GM15510 (cell line): ENCODE data around the gene SLAMF8.

ENCODE experiments used
- POLR2A ChIP-seq: IDR thresholded peaks from 3 replicates; pipeline ENCODE4 v1.6.1; 2011; ENCODE audit warnings: borderline replicate concordance; ENCODE audit not compliant: insufficient read length; ENCODE audit errors: extremely low read depth

The SLAMF8 gene

GRCh38 chr1:159831412-159832141 lies 4.9 kb downstream of the SLAMF8 start:
- no peak for TF ChIP-seq POLR2A

- no peak for TF ChIP-seq POLR2A
Observed at GRCh38 chr1:159832309-159832708, 5.6 kb downstream of the SLAMF8 start.

DNA sequence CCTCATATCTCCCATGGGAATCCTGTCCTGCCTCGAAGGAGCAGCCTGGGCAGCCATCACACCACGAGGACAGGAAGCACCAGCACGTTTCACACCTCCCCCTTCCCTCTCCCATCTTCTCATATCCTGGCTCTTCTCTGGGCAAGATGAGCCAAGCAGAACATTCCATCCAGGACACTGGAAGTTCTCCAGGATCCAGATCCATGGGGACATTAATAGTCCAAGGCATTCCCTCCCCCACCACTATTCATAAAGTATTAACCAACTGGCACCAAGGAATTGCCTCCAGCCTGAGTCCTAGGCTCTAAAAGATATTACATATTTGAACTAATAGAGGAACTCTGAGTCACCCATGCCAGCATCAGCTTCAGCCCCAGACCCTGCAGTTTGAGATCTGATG lies 8.7 kb downstream of the SLAMF8 start:
- no peak for TF ChIP-seq POLR2A

DNA sequence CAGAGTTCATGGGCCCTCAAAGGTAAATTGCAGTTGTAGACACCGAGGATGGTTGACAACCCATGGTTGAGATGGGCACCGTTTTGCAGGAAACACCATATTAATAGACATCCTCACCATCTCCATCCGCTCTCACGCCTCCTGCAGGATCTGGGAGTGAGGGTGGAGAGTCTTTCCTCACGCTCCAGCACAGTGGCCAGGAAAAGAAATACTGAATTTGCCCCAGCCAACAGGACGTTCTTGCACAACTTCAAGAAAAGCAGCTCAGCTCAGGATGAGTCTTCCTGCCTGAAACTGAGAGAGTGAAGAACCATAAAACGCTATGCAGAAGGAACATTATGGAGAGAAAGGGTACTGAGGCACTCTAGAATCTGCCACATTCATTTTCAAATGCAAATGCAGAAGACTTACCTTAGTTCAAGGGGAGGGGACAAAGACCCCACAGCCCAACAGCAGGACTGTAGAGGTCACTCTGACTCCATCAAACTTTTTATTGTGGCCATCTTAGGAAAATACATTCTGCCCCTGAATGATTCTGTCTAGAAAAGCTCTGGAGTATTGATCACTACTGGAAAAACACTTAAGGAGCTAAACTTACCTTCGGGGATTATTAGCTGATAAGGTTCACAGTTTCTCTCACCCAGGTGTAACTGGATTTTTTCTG lies 9.3 kb downstream of the SLAMF8 start:
- TF ChIP-seq POLR2A, result no peak

DNA sequence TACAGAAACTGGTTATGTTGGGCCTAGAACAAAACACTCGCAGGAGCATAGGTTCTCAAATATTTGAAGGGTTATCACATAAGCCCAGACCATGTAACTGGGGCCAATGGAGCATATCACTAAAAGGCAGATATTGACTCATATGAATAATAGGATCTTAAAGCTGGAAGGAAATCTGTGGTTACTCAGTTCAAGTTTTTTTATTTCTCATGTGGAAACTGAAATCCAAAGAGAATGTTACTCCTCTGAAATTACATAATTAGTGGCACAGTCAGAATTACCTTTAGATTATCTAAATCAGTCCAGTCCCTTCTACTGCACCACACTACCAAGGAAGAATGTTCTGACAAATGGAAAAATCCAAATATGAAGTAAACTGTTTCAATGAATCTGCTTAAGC lies 12.0 kb downstream of the SLAMF8 start:
- no peak for TF ChIP-seq POLR2A

DNA sequence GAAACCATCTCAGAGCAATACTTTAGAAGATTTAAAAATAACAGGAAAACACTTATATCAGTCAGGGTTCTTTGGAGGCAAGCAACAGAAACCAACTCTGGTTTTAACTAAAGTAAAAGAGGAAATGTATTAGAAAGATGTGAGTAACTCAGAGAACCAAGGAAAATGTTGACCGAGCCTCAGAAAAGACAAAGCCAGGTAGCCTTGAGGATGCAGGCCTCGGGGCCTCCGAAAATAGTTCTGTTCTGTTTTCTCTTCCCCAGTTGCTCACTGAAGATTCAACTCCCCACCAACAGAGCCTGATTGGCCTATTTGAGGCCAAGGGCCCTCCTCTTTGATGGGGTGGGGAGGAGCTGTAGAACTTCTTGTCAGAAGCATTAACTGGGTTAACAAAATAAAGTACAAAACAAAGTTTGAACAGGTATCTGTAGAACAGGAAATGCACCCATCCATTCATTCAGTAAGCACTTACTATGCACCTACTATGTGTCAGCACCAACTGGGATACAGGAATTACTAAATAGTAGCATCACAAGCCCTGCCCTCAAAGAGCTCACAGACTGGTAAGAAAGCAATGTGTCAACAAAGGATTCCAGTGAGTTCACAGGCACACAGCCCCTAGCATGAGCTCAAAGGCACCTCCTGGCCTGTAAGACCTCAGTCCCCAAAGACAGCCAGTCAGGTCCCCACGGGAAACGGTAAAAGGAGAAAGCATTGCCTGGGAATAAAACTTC lies 12.6 kb downstream of the SLAMF8 start:
- TF ChIP-seq POLR2A, result no peak

DNA sequence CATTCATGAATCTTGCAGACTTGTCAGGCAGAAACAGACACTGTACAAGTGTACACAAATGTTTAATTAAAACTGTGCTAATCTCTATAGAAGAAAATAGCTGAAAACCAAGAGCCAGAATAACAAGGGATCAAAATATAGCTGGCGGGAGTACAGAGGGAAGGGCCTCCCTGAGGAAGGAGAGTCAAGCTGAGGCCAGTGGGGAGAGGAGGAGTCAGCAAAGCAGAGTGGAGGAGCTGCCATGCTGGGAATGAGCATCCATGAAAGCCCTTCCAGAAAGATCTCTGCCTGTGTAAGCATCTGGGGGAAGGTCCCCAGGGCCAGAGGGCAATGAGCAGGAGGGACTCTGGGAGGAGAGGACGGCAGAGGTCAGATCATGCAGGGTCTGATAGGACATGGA lies 15.1 kb downstream of the SLAMF8 start:
- no peak for TF ChIP-seq POLR2A

- TF ChIP-seq POLR2A, result no peak
Observed at GRCh38 chr1:159843459-159843858, 16.8 kb downstream of the SLAMF8 start.

GRCh38 chr1:159845751-159846629 lies 19.3 kb downstream of the SLAMF8 start:
- TF ChIP-seq POLR2A, result no peak

GRCh38 chr1:159847231-159847630 lies 20.6 kb downstream of the SLAMF8 start:
- TF ChIP-seq POLR2A, result no peak

DNA sequence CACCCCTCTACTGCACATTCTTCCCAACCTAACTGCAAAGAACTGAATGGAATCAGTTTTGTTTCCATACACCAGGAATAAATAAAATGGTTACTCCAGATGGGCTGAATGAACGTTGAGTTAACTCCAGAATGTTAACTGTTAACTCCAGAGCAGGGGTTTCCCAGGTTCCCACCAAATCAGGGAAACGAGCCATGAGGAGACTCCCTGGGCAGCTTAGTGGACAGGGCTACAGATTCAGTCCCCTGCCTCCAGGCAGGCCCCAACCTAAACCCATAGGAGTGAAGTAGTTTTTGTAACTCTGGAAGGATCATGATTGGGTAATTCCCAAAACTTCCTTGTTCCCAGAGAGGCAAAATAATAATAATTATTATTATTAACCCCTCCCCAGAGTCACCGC lies 21.7 kb downstream of the SLAMF8 start:
- TF ChIP-seq POLR2A, result no peak

DNA sequence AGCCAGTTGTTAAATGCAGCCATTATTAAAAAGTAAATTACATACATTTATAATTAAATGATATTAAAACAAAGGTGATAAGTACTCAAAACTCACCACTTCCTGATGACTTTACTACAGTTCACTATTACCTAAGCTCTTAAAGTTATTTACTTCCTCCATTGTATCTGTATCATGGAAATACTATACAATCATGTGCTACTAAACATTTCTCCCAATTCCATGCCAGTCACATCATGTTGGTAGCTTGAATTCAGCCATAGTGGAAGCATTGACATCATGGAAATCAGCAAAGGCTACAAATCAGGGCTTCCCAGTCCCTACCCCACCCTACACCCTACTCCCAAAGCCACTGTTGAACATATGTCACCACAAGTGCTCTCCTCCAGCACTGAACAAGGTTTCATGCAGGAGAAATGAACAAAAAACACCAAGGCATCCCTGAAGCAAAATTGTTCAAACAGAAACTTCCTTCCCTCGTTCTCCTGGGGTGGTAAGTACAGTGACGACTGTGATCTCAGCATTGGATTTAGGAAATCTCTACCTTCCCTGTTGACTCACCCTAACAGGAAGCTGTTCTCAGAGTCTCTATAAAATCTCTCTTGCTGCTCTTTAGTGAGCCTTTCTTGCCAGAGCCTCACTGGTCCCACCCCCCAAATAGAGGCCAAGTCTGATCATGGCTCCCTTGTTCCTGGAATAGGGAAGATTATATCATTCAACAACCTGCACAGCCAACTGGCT lies 23.1 kb downstream of the SLAMF8 start:
- TF ChIP-seq POLR2A, result no peak

GRCh38 chr1:159851407-159851806 lies 24.7 kb downstream of the SLAMF8 start:
- no peak for TF ChIP-seq POLR2A
